NCI-H1105 treated with DMSO at 0.1 percent for 48 hours (cell line): ENCODE measurements around the gene ADGB.
A peak's percentile ranks its signal among the peaks of the same experiment; 100 is the strongest.

Source experiments
- DNase-seq: peaks from one replicate; lab custom pipeline; 2025; lab: John Stamatoyannopoulos, UW

The ADGB gene

GRCh38 chr6:146634022-146634421 is 35.2 kb downstream of the ADGB start:
- DNase-seq = no peak

GRCh38 chr6:146635165-146635564 is 36.4 kb downstream of the ADGB start:
- DNase-seq = no peak

- DNase-seq = no peak
Observed at GRCh38 chr6:146636481-146636880, 37.7 kb downstream of the ADGB start.

GRCh38 chr6:146642921-146643320 is 44.1 kb downstream of the ADGB start:
- DNase-seq = no peak

GRCh38 chr6:146650799-146651481 is 52.2 kb downstream of the ADGB start:
- no peak for DNase-seq

- DNase-seq = no peak
Observed at GRCh38 chr6:146651482-146651863, 52.7 kb downstream of the ADGB start.

- DNase-seq = no peak
Observed at GRCh38 chr6:146657432-146657831, 58.7 kb downstream of the ADGB start.

- DNase-seq = no peak
Observed at GRCh38 chr6:146664871-146665360, 66.1 kb downstream of the ADGB start.

GRCh38 chr6:146666909-146667308 is 68.1 kb downstream of the ADGB start:
- no peak for DNase-seq

GRCh38 chr6:146670161-146670560 is 71.4 kb downstream of the ADGB start:
- no peak for DNase-seq

- DNase-seq = no peak
Observed at GRCh38 chr6:146673069-146673468, 74.3 kb downstream of the ADGB start.

- DNase-seq = peak; percentile 11
Observed at GRCh38 chr6:146679386-146679785, 80.6 kb downstream of the ADGB start.

- no peak for DNase-seq
Observed at GRCh38 chr6:146682919-146683318, 84.1 kb downstream of the ADGB start.

GRCh38 chr6:146689806-146690205 is 91.0 kb downstream of the ADGB start:
- DNase-seq = no peak

- DNase-seq = no peak
Observed at GRCh38 chr6:146693342-146693741, 94.6 kb downstream of the ADGB start.

- DNase-seq = no peak
Observed at GRCh38 chr6:146697921-146698320, 99.1 kb downstream of the ADGB start.

- peak; percentile 82 for DNase-seq
Observed at GRCh38 chr6:146700078-146700686, 101.4 kb downstream of the ADGB start.

GRCh38 chr6:146701632-146702031 is 102.9 kb downstream of the ADGB start:
- DNase-seq = no peak

GRCh38 chr6:146709036-146709622 is 110.4 kb downstream of the ADGB start:
- DNase-seq = peak; percentile 85

- DNase-seq = no peak
Observed at GRCh38 chr6:146719387-146719786, 120.6 kb downstream of the ADGB start.

GRCh38 chr6:146739696-146740095 is 140.9 kb downstream of the ADGB start:
- no peak for DNase-seq

GRCh38 chr6:146741609-146742008 is 142.8 kb downstream of the ADGB start:
- no peak for DNase-seq

GRCh38 chr6:146753306-146753705 is 154.5 kb downstream of the ADGB start:
- DNase-seq = no peak
